ENCODE measurements around the gene RALGAPA1.
A peak's percentile ranks its signal among the peaks of the same experiment; 100 is the strongest.

- TF ChIP-seq CHD2 (IDR thresholded peaks at IDR 0.05; ENCODE audit: low read length, partially characterized antibody) (no peak), GABPA (IDR thresholded peaks at IDR 0.05; ENCODE audit: low read depth) (no peak), FOXJ3 (CRISPR knock-in tag; IDR thresholded peaks at IDR 0.05) (no peak), EP300 (IDR thresholded peaks at IDR 0.05; ENCODE audit: borderline replicate concordance in 1 of 2, low read depth in 1 of 2, low read length in 1 of 2) (peak in 1 of 2 experiments; percentile 34; a peak in 1 of 4 replicates), CTCF (IDR thresholded peaks at IDR 0.05) (no peak), RXRA (IDR thresholded peaks at IDR 0.05; ENCODE audit: borderline replicate concordance, low read depth) (no peak), EZH2phosphoT487 (IDR thresholded peaks at IDR 0.05; ENCODE audit: borderline replicate concordance, low read depth) (no peak), USF2 (IDR thresholded peaks at IDR 0.05; ENCODE audit: borderline replicate concordance, low read depth, low read length) (no peak)
Observed at GRCh38 chr14:35553808-35554207, 255.3 kb downstream of the RALGAPA1 start.
